Measurements from ENCODE around the gene CFAP221. TPM values are rescaled to one million over a fixed set of nuclear protein-coding genes. Genes with fewer than 3 reads are reported as not detected.

The CFAP221 gene
- total RNA-seq, 3 donors from 2014 or later: 0.98 to 3.5 TPM; not detected in 1

DNA sequence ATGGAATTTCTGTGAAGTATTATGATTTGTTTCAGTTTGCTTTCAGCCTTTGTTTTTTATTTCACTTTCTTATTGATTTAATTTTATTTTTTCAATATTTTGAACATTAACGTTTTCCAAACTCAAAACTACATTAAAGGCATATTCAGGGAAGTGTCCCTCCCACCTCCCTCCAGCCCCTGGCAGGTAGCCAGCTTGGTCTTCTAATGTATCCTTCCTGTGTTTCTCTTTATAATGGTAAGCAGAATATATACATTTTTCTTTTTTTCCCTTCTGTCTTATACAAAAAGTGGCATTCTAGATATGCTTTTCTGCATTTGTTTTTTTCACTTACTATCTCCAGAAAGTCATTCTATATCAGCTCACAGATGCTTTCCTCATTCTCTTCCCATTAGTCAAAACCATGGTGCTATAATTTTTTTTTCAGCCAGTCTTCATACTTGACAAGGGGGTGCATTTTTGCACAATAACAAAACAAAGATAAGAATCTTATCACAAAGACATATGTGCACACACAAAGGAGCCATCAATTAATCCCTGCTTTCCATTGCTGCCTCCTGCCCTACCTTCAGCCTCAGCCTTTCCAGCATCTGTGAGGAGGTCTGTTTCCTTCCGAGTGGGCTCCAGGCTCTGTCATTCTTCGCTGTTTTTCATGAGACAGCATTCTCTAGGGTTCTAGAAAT lies 101.1 kb downstream of the CFAP221 start:
- no peaks in the 10 kb centered on the region for H3K27me3 ChIP-seq
- DNase-seq (ENCODE audit: low spot score in 2 of 2): no peak
- TF ChIP-seq CTCF (IDR thresholded peaks at IDR 0.05) (no peak), POLR2A (IDR thresholded peaks at IDR 0.05) (no peak)
- H3K36me3 ChIP-seq: no peaks in the 10 kb centered on the region
- H3K4me1 ChIP-seq: no peaks in the 10 kb centered on the region
- H3K27ac ChIP-seq: no peak overlapping the region
- no peak overlapping the region for H3K4me3 ChIP-seq
- intact Hi-C loops (cut with DNase I; ENCODE audit: low total_unique reads): no loop called here
- H3K9me3 ChIP-seq: peaks cover 5 to 9% of the 10 kb centered on the region in 2 donors

GRCh38 chr2:119646149-119646548 lies 101.9 kb downstream of the CFAP221 start:
- TF ChIP-seq CTCF (IDR thresholded peaks at IDR 0.05) (no peak), POLR2AphosphoS5 (IDR thresholded peaks at IDR 0.05) (no peak), POLR2A (IDR thresholded peaks at IDR 0.05) (no peak)
- intact Hi-C loops (cut with DNase I; ENCODE audit: low total_unique reads): no loop called here
- Histone ChIP-seq H3K9me3 (peaks cover 5 to 9% of the 10 kb centered on the region in 2 donors), H3K27me3 (no peaks in the 10 kb centered on the region), H3K4me3 (no peak overlapping the region), H3K4me1 (no peaks in the 10 kb centered on the region), H3K27ac (no peak overlapping the region), H3K36me3 (no peaks in the 10 kb centered on the region)
- no peak for DNase-seq (ENCODE audit: low spot score in 2 of 2)

- H3K4me1 ChIP-seq: no peaks in the 10 kb centered on the region
- no peak for DNase-seq (ENCODE audit: low spot score in 2 of 2)
- TF ChIP-seq POLR2A (IDR thresholded peaks at IDR 0.05): no peak
- no peak for TF ChIP-seq POLR2AphosphoS5 (IDR thresholded peaks at IDR 0.05)
- TF ChIP-seq CTCF (IDR thresholded peaks at IDR 0.05): no peak
- H3K27me3 ChIP-seq: no peaks in the 10 kb centered on the region
- intact Hi-C loops (cut with DNase I; ENCODE audit: low total_unique reads): no loop called here
- H3K4me3 ChIP-seq: no peak overlapping the region
- peaks cover 5 to 9% of the 10 kb centered on the region in 2 donors for H3K9me3 ChIP-seq
- H3K36me3 ChIP-seq: no peaks in the 10 kb centered on the region
- H3K27ac ChIP-seq: no peak overlapping the region
These were observed 103.4 kb downstream of the CFAP221 start for GRCh38 chr2:119647440-119648169.

DNA sequence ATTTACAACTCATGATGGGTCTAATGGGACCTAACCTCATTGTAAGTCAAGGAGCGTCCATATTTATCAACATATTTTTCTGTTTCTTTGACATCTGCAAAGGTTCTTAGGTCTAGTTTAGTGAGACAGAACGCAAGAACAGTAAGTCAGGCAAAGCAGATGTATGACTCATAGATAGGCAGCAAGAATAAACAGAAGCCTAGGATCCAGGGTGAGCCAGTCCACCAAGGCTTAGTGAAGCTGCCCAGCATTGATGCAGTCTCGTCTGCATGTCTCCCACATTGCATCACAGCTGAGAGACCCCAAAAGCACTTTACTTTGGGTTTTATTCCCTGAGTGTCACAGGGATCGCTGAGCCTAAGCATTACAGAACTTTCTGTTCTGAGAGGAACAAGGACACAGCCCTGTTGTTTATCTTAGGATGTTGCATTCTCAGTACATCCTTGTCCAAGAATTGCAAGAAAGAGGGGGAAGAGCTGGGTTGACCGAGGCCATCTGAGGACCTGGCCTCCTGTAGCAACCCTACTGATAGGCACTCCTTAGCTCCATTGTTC lies 105.2 kb downstream of the CFAP221 start:
- intact Hi-C loops (cut with DNase I; ENCODE audit: low total_unique reads): no loop called here
- no peaks in the 10 kb centered on the region for H3K36me3 ChIP-seq

More for the DNA sequence above, 105.2 kb downstream of the CFAP221 start:
- no peak overlapping the region for H3K4me3 ChIP-seq
- H3K27me3 ChIP-seq: no peaks in the 10 kb centered on the region
- no peak for DNase-seq (ENCODE audit: low spot score in 2 of 2)
- no peak overlapping the region for H3K27ac ChIP-seq
- no peak for TF ChIP-seq POLR2A (IDR thresholded peaks at IDR 0.05)
- TF ChIP-seq POLR2AphosphoS5 (IDR thresholded peaks at IDR 0.05): no peak
- no peak for TF ChIP-seq CTCF (IDR thresholded peaks at IDR 0.05)
- peaks cover 5 to 9% of the 10 kb centered on the region in 2 donors for H3K9me3 ChIP-seq
- H3K4me1 ChIP-seq: no peaks in the 10 kb centered on the region
